A549 treated with RU486 at 1 μM for 4 hours (cell line): ENCODE measurements around the gene ASIC2. TPM values are rescaled to one million over a fixed set of nuclear protein-coding genes. Genes with fewer than 3 reads are reported as not detected.

Experiments used
- total RNA-seq: library from RNA; stranded (reverse); fragments of 200-300 nt; extraction: Qiagen RNA extraction; gene quantifications from 5 replicates; pipeline ENCODE4 v1.2.3, GENCODE V29; 2022; ENCODE audit warnings: low read depth

The ASIC2 gene
- total RNA-seq = 1.6 to 2.9 TPM (median 2.3 TPM) in 5 replicates

DNA sequence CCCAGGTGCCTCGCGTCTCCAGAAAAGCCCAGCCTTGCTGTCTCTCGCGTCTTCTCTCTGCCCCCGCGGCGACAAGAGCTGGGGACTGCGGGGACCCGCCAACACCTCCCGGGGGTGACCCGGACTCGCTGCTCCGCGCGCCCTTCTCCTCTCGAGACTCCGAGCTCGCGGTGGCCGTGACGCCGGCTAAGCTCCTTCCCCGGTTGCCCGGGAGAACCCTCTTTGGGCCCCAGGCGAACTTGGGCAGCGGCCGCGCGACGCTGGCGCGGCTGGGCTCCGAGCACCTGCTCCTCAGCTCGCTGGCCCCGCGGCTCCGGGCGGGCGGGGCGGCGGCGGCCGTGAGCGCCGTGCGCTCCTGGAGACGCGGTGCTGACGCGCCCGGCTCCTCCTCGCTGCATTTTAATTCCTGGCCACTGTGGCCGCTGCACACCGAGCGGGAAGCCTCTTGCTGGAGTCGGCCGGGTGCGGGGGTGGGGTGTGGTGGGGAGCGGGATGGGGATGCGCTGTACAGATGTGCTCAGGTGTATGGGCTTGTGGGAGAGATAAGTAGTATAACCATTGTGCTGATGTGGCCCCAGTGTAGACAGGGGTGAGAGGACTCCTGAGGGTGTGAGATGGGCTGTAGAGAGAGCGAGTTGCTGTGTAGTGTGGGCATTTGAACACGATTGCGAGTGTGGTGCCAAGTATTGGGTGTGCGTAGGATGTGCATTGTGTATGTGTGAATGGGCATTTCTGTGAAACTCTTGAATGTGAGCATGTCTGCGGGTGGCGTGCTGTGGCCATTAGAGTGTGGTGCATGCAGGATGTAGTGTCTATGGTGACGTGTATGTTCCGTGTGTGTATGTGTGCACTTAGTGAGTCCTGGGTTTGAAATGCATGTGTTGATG is at the start of gene ASIC2:
Gene ASIC2, minus strand, starts transcription at position 315 of the 887 bp plus-strand sequence.

